WERI-Rb-1 (cell line): ENCODE results near the gene FBXO2.
A peak's percentile ranks its signal among the peaks of the same experiment; 100 is the strongest.

ENCODE experiments used
- DNase-seq: peaks from one replicate; pipeline ENCODE4 v3.0.0-alpha.2; 2020
- H3K27ac ChIP-seq: fragments of 250-450 bp; sonication (Bioruptor Pico); 2 replicates; pipeline ENCODE4 v1.5.1; 2020; ENCODE audit warnings: mild to moderate bottlenecking, moderate library complexity
- H3K27me3 ChIP-seq: fragments of 250-450 bp; sonication (Bioruptor Pico); 2 replicates; pipeline ENCODE4 v1.5.1; 2021; ENCODE audit warnings: mild to moderate bottlenecking, low read depth, moderate library complexity; ENCODE audit not compliant: insufficient read depth, severe bottlenecking
- H3K36me3 ChIP-seq: fragments of 250-450 bp; sonication (Bioruptor Pico); 2 replicates; pipeline ENCODE4 v1.5.1; 2020; ENCODE audit warnings: mild to moderate bottlenecking, moderate library complexity
- H3K4me3 ChIP-seq: 2 replicates; pipeline ENCODE4 v1.5.1; 2011; ENCODE audit warnings: low read depth, mild to moderate bottlenecking, control low read depth, low read length
- H3K9me3 ChIP-seq: fragments of 250-450 bp; sonication (Bioruptor Pico); 2 replicates; pipeline ENCODE4 v1.5.1; 2021; ENCODE audit warnings: mild to moderate bottlenecking, moderate library complexity; ENCODE audit not compliant: severe bottlenecking
- TF ChIP-seq, protein P1 (sequence below): IDR thresholded peaks from 2 replicates; pipeline ENCODE4 v1.5.1; 2011; ENCODE audit warnings: low read depth, mild to moderate bottlenecking, control low read depth, inconsistent platforms, low read length

FBXO2 gene

GRCh38 chr1:11653101-11653860 lies 948 bp downstream of the FBXO2 start:
- Histone ChIP-seq H3K27ac (no peak overlapping the region), H3K9me3 (no peaks in the 10 kb centered on the region), H3K36me3 (peaks cover 11% of the 10 kb centered on the region), H3K4me3 (no peak overlapping the region), H3K27me3 (no peaks in the 10 kb centered on the region)
- TF ChIP-seq, protein P1, sequence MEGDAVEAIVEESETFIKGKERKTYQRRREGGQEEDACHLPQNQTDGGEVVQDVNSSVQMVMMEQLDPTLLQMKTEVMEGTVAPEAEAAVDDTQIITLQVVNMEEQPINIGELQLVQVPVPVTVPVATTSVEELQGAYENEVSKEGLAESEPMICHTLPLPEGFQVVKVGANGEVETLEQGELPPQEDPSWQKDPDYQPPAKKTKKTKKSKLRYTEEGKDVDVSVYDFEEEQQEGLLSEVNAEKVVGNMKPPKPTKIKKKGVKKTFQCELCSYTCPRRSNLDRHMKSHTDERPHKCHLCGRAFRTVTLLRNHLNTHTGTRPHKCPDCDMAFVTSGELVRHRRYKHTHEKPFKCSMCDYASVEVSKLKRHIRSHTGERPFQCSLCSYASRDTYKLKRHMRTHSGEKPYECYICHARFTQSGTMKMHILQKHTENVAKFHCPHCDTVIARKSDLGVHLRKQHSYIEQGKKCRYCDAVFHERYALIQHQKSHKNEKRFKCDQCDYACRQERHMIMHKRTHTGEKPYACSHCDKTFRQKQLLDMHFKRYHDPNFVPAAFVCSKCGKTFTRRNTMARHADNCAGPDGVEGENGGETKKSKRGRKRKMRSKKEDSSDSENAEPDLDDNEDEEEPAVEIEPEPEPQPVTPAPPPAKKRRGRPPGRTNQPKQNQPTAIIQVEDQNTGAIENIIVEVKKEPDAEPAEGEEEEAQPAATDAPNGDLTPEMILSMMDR: no peak
- no peak for DNase-seq

GRCh38 chr1:11652203-11652780 lies 1.9 kb downstream of the FBXO2 start:
- no peak for DNase-seq
- Histone ChIP-seq H3K4me3 (no peak overlapping the region), H3K27ac (no peak overlapping the region), H3K9me3 (no peaks in the 10 kb centered on the region), H3K27me3 (no peaks in the 10 kb centered on the region), H3K36me3 (peaks cover 8% of the 10 kb centered on the region)
- TF ChIP-seq, protein P1: no peak

DNA sequence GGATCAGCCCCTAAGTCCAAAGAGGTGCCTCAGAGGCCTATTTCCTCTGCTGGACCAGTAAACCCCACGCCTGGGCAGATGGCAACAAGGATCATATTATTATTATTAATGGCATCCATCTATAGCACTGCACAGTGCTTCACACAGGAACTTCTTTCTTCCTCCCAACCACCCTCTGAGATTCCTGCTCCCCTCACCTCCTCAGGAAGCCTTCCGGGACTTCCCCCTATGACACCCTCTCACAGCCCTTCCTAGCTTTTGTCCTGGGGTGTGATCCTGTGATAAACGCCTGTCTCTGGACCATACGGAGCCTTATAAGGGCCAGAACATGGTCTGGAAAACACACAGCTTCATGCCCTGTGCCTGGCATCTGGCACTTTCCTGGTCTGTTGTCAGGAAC lies 3.2 kb downstream of the FBXO2 start:
- Histone ChIP-seq H3K4me3 (no peak overlapping the region; the same call in 1 of the 2 replicates), H3K9me3 (no peaks in the 10 kb centered on the region), H3K27ac (no peak overlapping the region), H3K27me3 (no peaks in the 10 kb centered on the region), H3K36me3 (peaks cover 2% of the 10 kb centered on the region; the same call in 1 of the 2 replicates)
- DNase-seq: no peak
- TF ChIP-seq, protein P1: no peak

- Histone ChIP-seq H3K27ac (no peak overlapping the region), H3K9me3 (no peaks in the 10 kb centered on the region), H3K4me3 (no peak overlapping the region; the same call in none of the 2 replicates), H3K36me3 (no peaks in the 10 kb centered on the region), H3K27me3 (no peaks in the 10 kb centered on the region)
- TF ChIP-seq, protein P1: peak; percentile 81
- DNase-seq: peak; percentile 81
These were observed 3.8 kb downstream of the FBXO2 start for GRCh38 chr1:11650331-11650991.

GRCh38 chr1:11649624-11650330 lies 4.5 kb downstream of the FBXO2 start:
- no peaks in the 10 kb centered on the region for H3K36me3 ChIP-seq
- TF ChIP-seq, protein P1: no peak
- no peak overlapping the region for H3K27ac ChIP-seq
- no peaks in the 10 kb centered on the region for H3K27me3 ChIP-seq
- no peak overlapping the region for H3K4me3 ChIP-seq
- DNase-seq: no peak
- H3K9me3 ChIP-seq: no peaks in the 10 kb centered on the region
